RWPE2 (cell line): ENCODE data around the gene ELFN2.

Experiments used
- ATAC-seq: fragments of 200-7000 bp; cut with Tn5 transposase; 3 replicates; pipeline ENCODE4 v1.9.1; 2021; ENCODE audit warnings: low read depth
- DNase-seq: peaks from one replicate; pipeline ENCODE4 v3.0.0-alpha.2; 2020; ENCODE audit warnings: low spot score
- H3K27ac ChIP-seq: fragments of 450-650 bp; 2 replicates; pipeline ENCODE4 v1.5.1; 2017; ENCODE audit warnings: mild to moderate bottlenecking; ENCODE audit not compliant: poor library complexity, severe bottlenecking
- H3K27me3 ChIP-seq: fragments of 250-450 bp; sonication (Bioruptor Pico); 2 replicates; pipeline ENCODE4 v1.5.1; 2021; ENCODE audit warnings: mild to moderate bottlenecking, moderate library complexity; ENCODE audit not compliant: insufficient read depth, poor library complexity, severe bottlenecking
- H3K36me3 ChIP-seq: fragments of 250-450 bp; sonication (Bioruptor Pico); 2 replicates; pipeline ENCODE4 v1.5.1; 2020; ENCODE audit warnings: low read depth, mild to moderate bottlenecking, moderate library complexity
- H3K4me1 ChIP-seq: fragments of 250-450 bp; sonication (Bioruptor Pico); 2 replicates; pipeline ENCODE4 v1.5.1; 2021; ENCODE audit warnings: mild to moderate bottlenecking, moderate library complexity; ENCODE audit not compliant: insufficient read depth, poor library complexity, severe bottlenecking
- H3K4me3 ChIP-seq: fragments of 250-450 bp; sonication (Bioruptor Pico); 2 replicates; pipeline ENCODE4 v1.5.1; 2021; ENCODE audit warnings: mild to moderate bottlenecking, moderate library complexity; ENCODE audit not compliant: severe bottlenecking
- H3K9me3 ChIP-seq: fragments of 250-450 bp; sonication (Bioruptor Pico); 2 replicates; pipeline ENCODE4 v1.5.1; 2021; ENCODE audit warnings: mild to moderate bottlenecking, moderate library complexity; ENCODE audit not compliant: severe bottlenecking
- CTCF ChIP-seq: fragments of 450-650 bp; IDR thresholded peaks from one replicate; pipeline ENCODE4 v1.5.1; 2017; ENCODE audit warnings: mild to moderate bottlenecking, moderate library complexity; ENCODE audit not compliant: poor library complexity, severe bottlenecking

Gene ELFN2

GRCh38 chr22:37390075-37390474 is 37.2 kb downstream of the ELFN2 start:
- Histone ChIP-seq H3K9me3 (no peaks in the 10 kb centered on the region), H3K4me1 (no peaks in the 10 kb centered on the region), H3K27me3 (no peaks in the 10 kb centered on the region), H3K27ac (no peak overlapping the region), H3K4me3 (no peak overlapping the region), H3K36me3 (no peaks in the 10 kb centered on the region)
- no peak for TF ChIP-seq CTCF
- no peak for DNase-seq
- ATAC-seq = no peak

- no peak for TF ChIP-seq CTCF
- Histone ChIP-seq H3K4me1 (no peaks in the 10 kb centered on the region), H3K9me3 (no peaks in the 10 kb centered on the region), H3K27ac (no peak overlapping the region), H3K36me3 (no peaks in the 10 kb centered on the region), H3K27me3 (no peaks in the 10 kb centered on the region), H3K4me3 (no peak overlapping the region)
- ATAC-seq (no peak), DNase-seq (no peak)
Measured at GRCh38 chr22:37388538-37388937, 38.7 kb downstream of the ELFN2 start.

GRCh38 chr22:37387793-37388192 is 39.5 kb downstream of the ELFN2 start:
- TF ChIP-seq CTCF = no peak
- ATAC-seq (no peak), DNase-seq (no peak)
- no peaks in the 10 kb centered on the region for H3K27me3 ChIP-seq
- no peak overlapping the region for H3K27ac ChIP-seq
- no peaks in the 10 kb centered on the region for H3K36me3 ChIP-seq
- no peaks in the 10 kb centered on the region for H3K4me1 ChIP-seq
- no peak overlapping the region for H3K4me3 ChIP-seq
- no peaks in the 10 kb centered on the region for H3K9me3 ChIP-seq

- ATAC-seq = no peak
- no peaks in the 10 kb centered on the region for H3K4me1 ChIP-seq
- TF ChIP-seq CTCF = no peak
- DNase-seq = no peak
- H3K4me3 ChIP-seq = no peak overlapping the region
- no peaks in the 10 kb centered on the region for H3K27me3 ChIP-seq
- no peaks in the 10 kb centered on the region for H3K9me3 ChIP-seq
- no peaks in the 10 kb centered on the region for H3K36me3 ChIP-seq
- H3K27ac ChIP-seq = no peak overlapping the region
Measured at GRCh38 chr22:37386441-37386840, 40.8 kb downstream of the ELFN2 start.

GRCh38 chr22:37384691-37385090 is 42.6 kb downstream of the ELFN2 start:
- TF ChIP-seq CTCF = no peak
- no peak for DNase-seq
- H3K36me3 ChIP-seq = no peaks in the 10 kb centered on the region
- H3K4me1 ChIP-seq = no peaks in the 10 kb centered on the region
- H3K4me3 ChIP-seq = no peak overlapping the region
- no peak overlapping the region for H3K27ac ChIP-seq
- H3K9me3 ChIP-seq = no peaks in the 10 kb centered on the region
- no peaks in the 10 kb centered on the region for H3K27me3 ChIP-seq
- ATAC-seq = no peak
